Measurements from ENCODE around the gene SPRN.

SPRN gene

GRCh38 chr10:133394064-133394663 lies 30.3 kb downstream of the SPRN start, which contains the start of gene MTG1:
Gene MTG1 (plus strand): TSS chr10:133394157. CDS start chr10:133394221, 64 bp downstream.
- DNase-seq (ENCODE audit: low read depth): peak; percentile 50
- H3K4me3 ChIP-seq (ENCODE audit: control insufficient read depth, low read depth, low read length): peak within 1 kb of the TSS; percentile 90
- no peak for TF ChIP-seq CTCF (IDR thresholded peaks at IDR 0.05; ENCODE audit: control insufficient read depth, insufficient read depth, low read depth, low read length, missing control alignments)

- H3K4me3 ChIP-seq (ENCODE audit: control insufficient read depth, low read depth, low read length): peak overlapping the region; percentile 90
- TF ChIP-seq CTCF (IDR thresholded peaks at IDR 0.05; ENCODE audit: control insufficient read depth, insufficient read depth, low read depth, low read length, missing control alignments): no peak
- DNase-seq (ENCODE audit: low read depth): no peak
Observed at GRCh38 chr10:133393401-133394063, 30.9 kb downstream of the SPRN start.

DNA sequence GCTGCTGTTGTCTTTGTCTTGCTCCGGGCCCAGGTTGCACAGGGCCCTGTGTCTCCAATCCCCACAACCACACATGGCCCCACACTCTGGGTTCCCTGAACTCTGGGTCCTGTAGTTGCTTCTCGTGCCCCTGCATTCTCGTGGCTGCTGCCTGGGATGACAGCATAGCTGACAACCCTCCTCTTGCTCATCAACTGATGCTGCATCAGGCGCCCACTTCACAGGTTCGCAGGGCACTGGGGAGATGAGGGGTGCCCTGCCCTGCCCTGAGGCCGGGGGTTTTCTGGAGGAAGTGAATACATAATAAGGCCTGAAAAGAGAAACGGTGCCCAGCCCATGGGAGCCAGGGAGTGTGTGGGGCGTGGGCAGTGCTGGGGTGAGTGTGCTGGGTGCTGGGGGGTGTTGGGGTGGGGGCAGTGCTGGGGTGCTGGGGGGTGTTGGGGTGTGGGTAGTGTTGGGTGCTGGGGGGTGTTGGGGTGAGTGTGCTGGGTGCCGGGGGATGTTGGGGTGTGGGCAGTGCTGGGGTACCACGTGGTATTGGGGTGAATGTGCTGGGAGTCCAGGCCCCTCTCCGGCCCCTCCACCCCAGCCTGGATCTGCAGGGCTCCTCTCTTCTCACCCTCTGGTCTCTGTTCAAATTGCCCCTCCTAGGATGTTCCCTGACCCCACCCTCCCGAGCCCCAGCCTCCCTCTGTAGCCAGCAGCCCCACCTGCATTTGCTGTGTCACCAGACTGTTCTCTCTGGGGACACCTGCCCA lies 32.5 kb downstream of the SPRN start:
- no peak for TF ChIP-seq CTCF (IDR thresholded peaks at IDR 0.05; ENCODE audit: control insufficient read depth, insufficient read depth, low read depth, low read length, missing control alignments)
- DNase-seq (ENCODE audit: low read depth): no peak
- H3K4me3 ChIP-seq (ENCODE audit: control insufficient read depth, low read depth, low read length): no peak overlapping the region

DNA sequence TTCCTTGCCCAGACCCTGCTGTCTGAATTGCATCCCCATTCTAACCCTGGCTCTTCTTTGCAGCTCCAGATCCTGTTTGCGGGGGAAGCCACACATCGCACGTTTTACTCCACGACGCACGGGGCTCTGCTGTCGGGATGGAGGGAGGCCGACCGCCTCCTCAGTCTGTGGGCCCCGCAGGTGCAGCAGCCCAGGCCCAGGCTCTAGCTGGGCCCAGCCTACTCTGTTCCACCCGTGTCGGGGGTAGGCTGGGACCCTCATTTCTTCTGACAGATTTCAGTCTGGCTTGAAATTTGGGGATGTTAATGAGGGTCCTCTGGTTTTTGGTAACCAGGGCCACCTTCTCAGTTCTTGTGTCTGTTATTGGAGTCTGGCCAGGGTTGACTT lies 33.2 kb downstream of the SPRN start:
- DNase-seq (ENCODE audit: low read depth): no peak
- no peak for TF ChIP-seq CTCF (IDR thresholded peaks at IDR 0.05; ENCODE audit: control insufficient read depth, insufficient read depth, low read depth, low read length, missing control alignments)
- H3K4me3 ChIP-seq (ENCODE audit: control insufficient read depth, low read depth, low read length): no peak overlapping the region

- DNase-seq (ENCODE audit: low read depth): no peak
- H3K4me3 ChIP-seq (ENCODE audit: control insufficient read depth, low read depth, low read length): no peak overlapping the region
- TF ChIP-seq CTCF (IDR thresholded peaks at IDR 0.05; ENCODE audit: control insufficient read depth, insufficient read depth, low read depth, low read length, missing control alignments): no peak
Observed at GRCh38 chr10:133390597-133391248, 33.7 kb downstream of the SPRN start.

DNA sequence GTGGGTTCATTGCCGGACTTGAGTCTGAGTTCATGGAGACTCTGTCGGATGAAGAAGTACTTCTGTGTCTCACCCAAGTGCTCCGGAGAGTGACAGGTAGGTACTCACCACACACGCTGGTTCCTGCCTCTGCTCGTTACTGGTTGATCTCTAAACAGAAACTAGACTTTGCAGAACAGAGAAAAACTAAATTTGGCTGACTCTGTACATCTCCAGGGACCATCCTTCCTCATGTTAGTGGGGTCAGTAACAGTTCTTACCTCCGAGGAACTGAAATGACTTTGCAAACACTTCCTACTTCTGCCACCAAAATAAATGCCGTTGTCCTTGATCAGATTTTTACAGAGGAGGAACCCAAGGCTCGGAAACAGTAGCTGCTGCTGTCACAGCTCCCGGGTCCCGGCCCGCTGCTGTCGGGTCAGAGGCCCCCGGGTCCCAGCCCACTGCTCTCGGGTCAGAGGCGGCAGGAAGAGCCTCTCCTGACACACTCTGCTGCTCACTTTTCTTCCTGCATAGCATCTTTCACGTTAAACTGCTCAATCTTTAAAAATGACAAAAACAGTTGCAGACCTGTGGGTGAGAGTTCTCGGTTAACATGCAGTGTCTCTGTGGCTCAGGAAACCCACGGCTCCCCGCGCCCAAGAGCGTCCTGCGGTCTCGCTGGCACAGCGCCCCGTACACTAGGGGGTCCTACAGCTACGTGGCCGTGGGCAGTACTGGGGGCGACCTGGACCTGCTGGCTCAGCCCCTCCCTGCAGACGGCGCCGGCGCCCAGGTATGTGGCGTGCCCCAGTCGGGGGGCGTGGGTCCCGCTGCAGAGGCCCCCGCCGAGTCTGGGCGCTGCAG lies 35.2 kb downstream of the SPRN start:
- no peak overlapping the region for H3K4me3 ChIP-seq (ENCODE audit: control insufficient read depth, low read depth, low read length)
- no peak for TF ChIP-seq CTCF (IDR thresholded peaks at IDR 0.05; ENCODE audit: control insufficient read depth, insufficient read depth, low read depth, low read length, missing control alignments)
- no peak for DNase-seq (ENCODE audit: low read depth)

Data from AG09309 (cell line).